T follicular helper cell (primary cell): ENCODE data around the gene B3GLCT.
"Not testable (repeated sequence)": the region's sequence is repeated elsewhere in the genome, so short reads cannot be mapped to it uniquely, and the experiment has no call there.

Experiments
- DNase-seq: peaks from one replicate; pipeline ENCODE4 v3.0.0-alpha.2; 2020; ENCODE audit warnings: low read depth

The B3GLCT gene

GRCh38 chr13:31184451-31184850 lies 15.3 kb upstream of the B3GLCT start:
- DNase-seq: no peak

- no peak for DNase-seq
These were observed 14.7 kb upstream of the B3GLCT start for GRCh38 chr13:31184981-31185645.

- DNase-seq: no peak
These were observed 8.0 kb upstream of the B3GLCT start for GRCh38 chr13:31191748-31192147.

GRCh38 chr13:31192306-31192705 lies 7.5 kb upstream of the B3GLCT start:
- DNase-seq: no peak

GRCh38 chr13:31195616-31196015 lies 4.2 kb upstream of the B3GLCT start:
- no peak for DNase-seq

GRCh38 chr13:31196992-31197391 lies 2.8 kb upstream of the B3GLCT start:
- no peak for DNase-seq

GRCh38 chr13:31198519-31198918 lies 1.3 kb upstream of the B3GLCT start:
- no peak for DNase-seq

- DNase-seq: no peak
These were observed 287 bp upstream of the B3GLCT start for GRCh38 chr13:31199527-31199848.

- peak; percentile 21 for DNase-seq
These were observed 829 bp downstream of the B3GLCT start for GRCh38 chr13:31200637-31200971.

- no peak for DNase-seq
These were observed 1.7 kb downstream of the B3GLCT start for GRCh38 chr13:31201341-31202031.

- DNase-seq: no peak
These were observed 4.8 kb downstream of the B3GLCT start for GRCh38 chr13:31204592-31204991.

GRCh38 chr13:31207661-31208552 lies 8.1 kb downstream of the B3GLCT start:
- DNase-seq: no peak

GRCh38 chr13:31208559-31209122 lies 8.9 kb downstream of the B3GLCT start:
- DNase-seq: no peak

GRCh38 chr13:31209172-31209840 lies 9.5 kb downstream of the B3GLCT start:
- no peak for DNase-seq

GRCh38 chr13:31209841-31210210 lies 10.1 kb downstream of the B3GLCT start:
- no peak for DNase-seq

GRCh38 chr13:31213651-31214289 lies 14.0 kb downstream of the B3GLCT start:
- no peak for DNase-seq

GRCh38 chr13:31214435-31214834 lies 14.7 kb downstream of the B3GLCT start:
- no peak for DNase-seq

- not testable (repeated sequence) for DNase-seq
These were observed 17.1 kb downstream of the B3GLCT start for GRCh38 chr13:31216916-31217315.

- no peak for DNase-seq
These were observed 20.3 kb downstream of the B3GLCT start for GRCh38 chr13:31219909-31220598.

- DNase-seq: no peak
These were observed 21.3 kb downstream of the B3GLCT start for GRCh38 chr13:31221057-31221456.

- DNase-seq: no peak
These were observed 23.4 kb downstream of the B3GLCT start for GRCh38 chr13:31223215-31223614.
